Smooth muscle cell (in vitro differentiated cells): ENCODE data around the gene BFAR. TPM values are rescaled to one million over a fixed set of nuclear protein-coding genes. Genes with fewer than 3 reads are reported as not detected.

ENCODE experiments used
- DNase-seq: peaks from one replicate; lab custom pipeline; 2025; ENCODE audit not compliant: unreplicated experiment; lab: John Stamatoyannopoulos, UW
- H2AFZ ChIP-seq: fragments of 200-600 bp; sonication (generic); 2 replicates; pipeline ENCODE4 v1.6.0; 2016; ENCODE audit warnings: antibody characterized with exemption, low read depth, mild to moderate bottlenecking
- H3F3A ChIP-seq: fragments of 200-600 bp; sonication (generic); 2 replicates; pipeline ENCODE4 v1.6.0; 2017; ENCODE audit warnings: antibody characterized with exemption, low read depth
- H3K27ac ChIP-seq: fragments of 200-600 bp; sonication (generic); 2 replicates; pipeline ENCODE4 v1.5.1; 2016; ENCODE audit warnings: low read depth, mild to moderate bottlenecking
- H3K27me3 ChIP-seq: fragments of 200-600 bp; sonication (generic); 2 replicates; pipeline ENCODE4 v1.6.1; 2016; ENCODE audit warnings: low read depth, mild to moderate bottlenecking
- H3K36me3 ChIP-seq: fragments of 200-600 bp; sonication (generic); 2 replicates; pipeline ENCODE4 v1.5.1; 2016; ENCODE audit warnings: low read depth
- H3K4me1 ChIP-seq: fragments of 200-600 bp; sonication (generic); 2 replicates; pipeline ENCODE4 v1.5.1; 2016; ENCODE audit warnings: low read depth
- H3K4me2 ChIP-seq: fragments of 200-600 bp; sonication (generic); 2 replicates; pipeline ENCODE4 v1.6.0; 2016; ENCODE audit warnings: mild to moderate bottlenecking
- H3K4me3 ChIP-seq: fragments of 200-600 bp; sonication (generic); 2 replicates; pipeline ENCODE4 v1.5.1; 2016; ENCODE audit warnings: mild to moderate bottlenecking
- H3K79me2 ChIP-seq: fragments of 200-600 bp; sonication (generic); 2 replicates; pipeline ENCODE4 v1.6.0; 2016; ENCODE audit warnings: low read depth, mild to moderate bottlenecking
- H3K9ac ChIP-seq: fragments of 200-600 bp; sonication (generic); 2 replicates; pipeline ENCODE4 v1.6.0; 2016; ENCODE audit warnings: low read depth
- H3K9me3 ChIP-seq: fragments of 200-600 bp; sonication (generic); replicated peaks from 2 replicates; pipeline ENCODE4 v1.5.1; 2016; ENCODE audit warnings: low read depth
- H4K20me1 ChIP-seq: fragments of 200-600 bp; sonication (generic); 2 replicates; pipeline ENCODE4 v1.6.0; 2016; ENCODE audit warnings: low read depth
- WGBS: methylation state at CpG from one replicate; pipeline ENCODE4 v1.1.7; 2016; ENCODE audit warnings: low lambda C conversion rate; 5-methylcytosine and 5-hydroxymethylcytosine counted together
- polyA plus RNA-seq: library from polyadenylated mRNA; unstranded; fragments of >200 nt; fragmentation: Nextera tagmentation; extraction: Ambion mirVana; gene quantifications from 2 replicates; pipeline ENCODE4 v1.2.1, GENCODE V29; 2016
- total RNA-seq: library from RNA; depleted of rRNA; stranded (reverse); fragments of >200 nt; gene quantifications from 2 replicates; pipeline ENCODE4 v1.2.3, GENCODE V29; 2014
- TF ChIP-seq, protein P1 (sequence below): fragments of 200-600 bp; sonication (generic); IDR thresholded peaks from 2 replicates; pipeline ENCODE4 v1.5.1; 2017; ENCODE audit warnings: borderline replicate concordance, mild to moderate bottlenecking, antibody characterized with exemption; ENCODE audit not compliant: insufficient read depth, poor library complexity, severe bottlenecking

BFAR gene
- total and polyA plus RNA-seq, 2 experiments from 2014 or later = 35.9 to 82.2 TPM

DNA sequence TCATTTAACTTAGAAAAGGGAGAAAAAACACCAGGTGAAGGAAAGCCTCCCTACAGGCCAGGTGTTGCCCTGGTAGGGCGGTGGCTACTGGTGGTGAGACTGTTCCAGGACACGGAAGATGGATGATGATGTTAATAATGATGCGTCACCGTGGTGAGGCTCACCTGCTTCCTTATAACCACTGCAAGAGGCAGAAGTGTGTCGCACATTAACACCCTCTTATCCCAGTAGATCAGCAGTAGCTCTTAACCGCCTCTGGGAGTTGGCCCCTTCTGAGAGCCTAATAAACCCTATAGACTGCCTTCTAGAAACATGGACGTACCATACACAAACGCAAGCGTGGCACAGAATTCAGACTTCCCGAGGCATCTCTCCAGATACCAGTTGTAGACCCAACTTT, 7.8 kb downstream of the BFAR start:
- H3K4me1 ChIP-seq = peaks cover 9% of the 10 kb centered on the region
- H3K27ac ChIP-seq = no peak overlapping the region
- peaks cover 14% of the 10 kb centered on the region for H3K36me3 ChIP-seq
- no peak overlapping the region for H3K4me2 ChIP-seq
- H3K27me3 ChIP-seq = no peaks in the 10 kb centered on the region
- TF ChIP-seq, protein P1, sequence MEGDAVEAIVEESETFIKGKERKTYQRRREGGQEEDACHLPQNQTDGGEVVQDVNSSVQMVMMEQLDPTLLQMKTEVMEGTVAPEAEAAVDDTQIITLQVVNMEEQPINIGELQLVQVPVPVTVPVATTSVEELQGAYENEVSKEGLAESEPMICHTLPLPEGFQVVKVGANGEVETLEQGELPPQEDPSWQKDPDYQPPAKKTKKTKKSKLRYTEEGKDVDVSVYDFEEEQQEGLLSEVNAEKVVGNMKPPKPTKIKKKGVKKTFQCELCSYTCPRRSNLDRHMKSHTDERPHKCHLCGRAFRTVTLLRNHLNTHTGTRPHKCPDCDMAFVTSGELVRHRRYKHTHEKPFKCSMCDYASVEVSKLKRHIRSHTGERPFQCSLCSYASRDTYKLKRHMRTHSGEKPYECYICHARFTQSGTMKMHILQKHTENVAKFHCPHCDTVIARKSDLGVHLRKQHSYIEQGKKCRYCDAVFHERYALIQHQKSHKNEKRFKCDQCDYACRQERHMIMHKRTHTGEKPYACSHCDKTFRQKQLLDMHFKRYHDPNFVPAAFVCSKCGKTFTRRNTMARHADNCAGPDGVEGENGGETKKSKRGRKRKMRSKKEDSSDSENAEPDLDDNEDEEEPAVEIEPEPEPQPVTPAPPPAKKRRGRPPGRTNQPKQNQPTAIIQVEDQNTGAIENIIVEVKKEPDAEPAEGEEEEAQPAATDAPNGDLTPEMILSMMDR = no peak
- peaks cover 100% of the 10 kb centered on the region for H4K20me1 ChIP-seq
- H3K79me2 ChIP-seq = peaks cover 99% of the 10 kb centered on the region
- no peaks in the 10 kb centered on the region for H3K9me3 ChIP-seq
- WGBS = 94% methylated on average over 10 of the region's 10 CpGs
- DNase-seq = no peak
- H3K9ac ChIP-seq = no peak overlapping the region
- H3K4me3 ChIP-seq = no peak overlapping the region
- no peak overlapping the region for H2AFZ ChIP-seq
- no peaks in the 10 kb centered on the region for H3F3A ChIP-seq

- Histone ChIP-seq H3K4me1 (peaks cover 3% of the 10 kb centered on the region), H3K9me3 (no peaks in the 10 kb centered on the region), H3K9ac (no peak overlapping the region), H3F3A (no peaks in the 10 kb centered on the region), H3K27ac (no peak overlapping the region), H3K36me3 (peaks cover 17% of the 10 kb centered on the region), H3K27me3 (no peaks in the 10 kb centered on the region), H3K4me3 (no peak overlapping the region), H4K20me1 (peaks cover 100% of the 10 kb centered on the region), H2AFZ (no peak overlapping the region), H3K79me2 (peaks cover 96% of the 10 kb centered on the region), H3K4me2 (no peak overlapping the region)
- no peak for DNase-seq
- TF ChIP-seq, protein P1 = no peak
- 97% methylated on average over 8 of the region's 8 CpGs for WGBS
Measured at GRCh38 chr16:14641206-14641605, 8.5 kb downstream of the BFAR start.

- H3K36me3 ChIP-seq = peaks cover 17% of the 10 kb centered on the region
- TF ChIP-seq, protein P1 = no peak
- H3K4me1 ChIP-seq = peaks cover under 1% of the 10 kb centered on the region
- no peak for DNase-seq
- no peaks in the 10 kb centered on the region for H3K27me3 ChIP-seq
- no peak overlapping the region for H3K9ac ChIP-seq
- H3K27ac ChIP-seq = no peak overlapping the region
- no peak overlapping the region for H3K4me3 ChIP-seq
- no peaks in the 10 kb centered on the region for H3K9me3 ChIP-seq
- 90% methylated on average over 7 of the region's 7 CpGs for WGBS
- H2AFZ ChIP-seq = no peak overlapping the region
- peaks cover 89% of the 10 kb centered on the region for H3K79me2 ChIP-seq
- H3F3A ChIP-seq = no peaks in the 10 kb centered on the region
- peaks cover 98% of the 10 kb centered on the region for H4K20me1 ChIP-seq
- no peak overlapping the region for H3K4me2 ChIP-seq
Measured at GRCh38 chr16:14641926-14642325, 9.2 kb downstream of the BFAR start.

DNA sequence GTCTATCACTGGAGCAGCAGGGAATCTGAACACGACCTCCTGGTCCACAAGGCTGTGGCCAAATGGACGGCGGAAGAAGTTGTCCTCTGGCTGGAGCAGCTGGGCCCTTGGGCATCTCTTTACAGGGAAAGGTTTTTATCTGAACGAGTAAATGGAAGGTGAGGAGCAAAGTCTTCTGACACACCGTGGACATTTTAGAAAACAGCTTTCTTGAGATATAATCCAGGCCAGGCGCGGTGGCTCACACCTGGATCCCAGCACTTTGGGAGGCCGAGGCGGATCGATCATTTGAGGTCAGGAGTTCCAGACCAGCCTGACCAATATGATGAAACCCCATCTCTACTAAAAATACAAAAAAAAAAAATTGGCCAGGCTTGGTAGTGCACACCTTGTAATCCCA, 17.1 kb downstream of the BFAR start:
- Histone ChIP-seq H3K4me3 (no peak overlapping the region), H3K79me2 (peaks cover 11% of the 10 kb centered on the region), H3K4me1 (no peaks in the 10 kb centered on the region), H3K27ac (no peak overlapping the region), H3K4me2 (no peak overlapping the region), H2AFZ (no peak overlapping the region), H3K9ac (no peak overlapping the region), H3K27me3 (no peaks in the 10 kb centered on the region), H4K20me1 (peaks cover 50% of the 10 kb centered on the region), H3F3A (no peaks in the 10 kb centered on the region), H3K36me3 (peaks cover 38% of the 10 kb centered on the region), H3K9me3 (no peaks in the 10 kb centered on the region)
- TF ChIP-seq, protein P1 = no peak
- WGBS = 99% methylated on average over 10 of the region's 10 CpGs
- DNase-seq = no peak
